ENCODE measurements around the gene PLSCR1.
"Not testable (repeated sequence)": the region's sequence is repeated elsewhere in the genome, so short reads cannot be mapped to it uniquely, and the experiment has no call there.

Gene PLSCR1

DNA sequence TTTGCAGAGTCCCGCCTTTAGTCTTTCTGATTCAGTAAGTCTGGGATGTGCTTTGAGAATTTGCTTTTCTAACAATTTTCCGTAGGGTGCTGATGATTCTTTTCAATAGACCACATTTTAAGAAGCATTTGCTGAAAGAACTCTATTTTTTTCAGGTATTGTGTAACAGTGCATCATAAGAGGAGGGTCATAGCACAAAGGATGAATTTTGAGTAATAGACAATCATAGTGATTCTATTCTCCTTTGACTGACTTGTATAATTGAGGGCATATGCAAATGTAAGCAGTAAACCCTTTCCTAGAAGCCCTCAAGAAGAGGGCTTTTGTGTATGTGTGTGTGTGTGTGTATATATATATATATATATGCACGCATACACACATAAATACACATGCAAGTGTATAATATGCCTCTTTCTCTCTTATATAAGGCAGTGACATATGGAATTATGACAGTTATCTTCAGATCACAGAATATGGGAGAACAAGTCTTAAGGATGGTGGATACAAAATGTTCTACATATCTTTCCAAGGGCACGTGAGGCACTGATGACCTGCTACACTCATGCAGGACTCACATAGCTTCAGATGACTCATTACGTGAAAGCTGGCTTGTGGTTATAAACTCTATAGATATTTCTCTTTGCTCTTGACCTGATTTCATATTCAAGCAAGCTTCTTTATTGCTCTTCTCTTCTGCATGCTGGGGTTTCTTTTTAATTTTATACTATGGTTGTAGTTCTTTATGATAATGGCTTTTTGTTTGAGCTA is 6.5 kb upstream of the PLSCR1 start:
- FAIRE-seq = peak; percentile 82
- DNase-seq (ENCODE audit: insufficient read length, low spot score) = peak; percentile 9

DNA sequence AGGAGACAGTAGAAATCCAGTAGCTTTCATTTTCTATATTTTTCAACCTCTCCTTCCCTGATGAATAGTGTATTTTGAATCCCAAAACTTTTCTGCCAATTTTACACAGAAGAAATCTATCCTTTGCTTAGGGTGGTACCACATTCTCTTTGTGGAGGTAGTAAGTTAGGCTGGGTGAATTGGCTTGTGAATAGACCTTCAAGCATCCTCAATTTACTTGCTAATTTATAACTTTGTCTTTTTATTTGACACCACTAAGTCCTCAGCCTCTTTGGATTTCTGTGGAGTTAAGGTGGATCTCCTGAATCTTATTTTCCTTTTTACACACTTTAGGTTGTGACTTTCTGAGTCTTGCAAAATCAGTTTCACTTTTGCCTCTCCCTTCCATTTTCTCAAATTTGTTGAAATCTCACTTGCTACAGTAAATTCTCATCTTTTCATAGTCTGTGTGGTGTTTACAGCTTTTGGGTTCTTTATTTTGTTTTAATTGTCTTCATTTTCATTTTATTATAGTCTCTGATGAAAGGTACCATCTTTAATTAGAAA is 5.7 kb upstream of the PLSCR1 start:
- DNase-seq (ENCODE audit: insufficient read length, low spot score) (no peak), FAIRE-seq (peak; percentile 18)

DNA sequence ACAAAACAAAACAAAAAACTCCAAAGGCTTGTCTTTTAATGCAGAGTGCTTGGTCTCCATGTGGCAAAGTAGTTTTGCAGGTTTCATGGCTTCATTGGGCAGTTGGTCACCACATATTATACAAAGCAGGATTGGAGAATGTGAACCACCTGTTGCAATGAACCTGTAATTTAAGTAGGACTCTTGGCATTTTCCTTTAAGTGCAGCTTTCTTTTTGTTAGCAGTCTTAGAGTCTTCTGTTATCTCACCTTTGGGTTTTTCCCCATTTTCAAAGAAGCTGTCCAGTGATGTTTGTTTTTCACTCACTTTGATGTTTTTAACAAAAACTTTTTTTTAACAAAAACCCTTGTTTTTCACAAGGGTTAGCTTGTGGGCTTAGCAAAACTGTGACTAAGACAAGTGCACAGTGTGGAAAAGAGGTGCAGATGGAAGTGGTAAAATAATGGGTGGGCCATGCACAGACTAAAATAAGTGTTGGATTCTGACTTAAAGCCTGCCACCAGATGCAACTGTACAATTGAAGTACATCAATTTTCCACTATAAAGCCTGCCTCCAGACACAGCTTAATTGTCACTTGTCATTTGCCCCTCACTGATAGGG is 2.9 kb upstream of the PLSCR1 start:
- FAIRE-seq (no peak), DNase-seq (ENCODE audit: insufficient read length, low spot score) (no peak)

DNA sequence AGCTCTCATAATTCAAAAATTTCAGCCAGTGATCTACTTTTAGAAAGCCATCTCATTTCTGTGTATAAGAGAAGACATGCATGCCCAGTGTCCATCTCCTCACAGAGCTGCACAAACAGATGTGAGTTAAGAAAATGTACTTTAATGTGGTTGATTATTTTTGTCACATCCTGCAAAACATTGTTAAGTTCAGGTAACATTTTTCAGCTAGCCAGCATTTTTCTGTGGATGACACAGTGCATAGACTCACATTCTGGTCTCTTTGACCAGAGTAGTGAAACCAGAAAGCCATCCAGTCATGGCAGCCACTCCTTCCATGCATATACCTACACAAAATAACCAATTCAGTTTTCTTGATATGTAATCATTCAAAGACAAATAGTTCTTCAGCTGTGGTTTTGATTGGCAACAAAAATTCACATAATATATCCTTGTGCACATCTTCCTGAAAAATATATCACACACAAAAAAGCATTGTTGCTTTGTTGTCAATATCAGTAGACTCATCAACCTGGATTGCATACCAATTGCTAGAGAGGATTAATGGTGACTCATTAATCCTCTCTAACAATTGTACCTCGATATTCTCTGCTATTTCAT is 2.1 kb upstream of the PLSCR1 start:
- no peak for FAIRE-seq
- no peak for DNase-seq (ENCODE audit: insufficient read length, low spot score)

- FAIRE-seq = no peak
- DNase-seq (ENCODE audit: insufficient read length, low spot score) = no peak
Observed at GRCh38 chr3:146544929-146545528, 622 bp upstream of the PLSCR1 start.

DNA sequence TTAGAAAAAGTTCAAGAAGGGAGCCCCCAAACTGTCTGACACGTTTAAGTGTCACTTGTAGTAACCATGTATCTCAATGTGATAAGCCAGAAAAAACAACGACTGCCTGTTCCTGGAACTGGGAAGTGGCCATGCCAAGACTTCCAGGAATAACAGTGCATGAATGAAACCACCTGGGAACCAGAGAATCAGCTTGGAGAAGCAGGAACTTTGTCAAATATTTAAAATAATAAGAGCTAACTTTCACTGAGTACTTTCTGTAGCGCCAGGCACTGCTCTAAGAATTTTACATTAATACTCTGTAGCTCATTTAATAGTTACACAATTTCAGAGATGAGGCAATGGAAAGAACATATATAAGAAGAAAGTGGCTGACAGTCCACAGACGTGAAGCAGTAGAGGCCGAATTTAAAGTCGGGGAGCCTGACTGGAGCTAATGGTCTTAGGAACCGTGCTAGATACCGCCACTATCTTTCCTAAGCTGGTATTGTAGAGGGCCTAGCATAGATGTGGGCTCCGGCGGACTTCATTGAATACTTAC is 876 bp downstream of the PLSCR1 start:
- no peak for DNase-seq (ENCODE audit: insufficient read length, low spot score)
- no peak for FAIRE-seq

DNA sequence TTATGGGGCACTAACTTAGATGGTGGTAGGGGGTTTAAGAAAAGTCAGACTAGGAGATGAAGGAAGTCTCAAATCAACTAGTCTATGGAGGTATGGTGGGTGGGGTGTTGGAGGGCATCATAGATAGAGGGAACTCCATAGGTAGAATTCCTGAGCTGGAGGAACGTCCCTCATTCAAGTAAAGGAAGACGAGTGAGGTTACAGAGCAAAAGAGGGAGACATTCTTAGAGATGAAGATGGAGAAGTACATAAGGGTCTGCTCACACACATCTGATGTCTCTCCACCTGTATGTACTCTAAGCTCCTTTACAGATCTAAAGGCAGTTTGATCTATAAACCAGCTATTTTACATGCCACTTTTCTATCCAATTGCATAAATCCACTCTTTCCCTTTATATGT is 1.4 kb downstream of the PLSCR1 start:
- DNase-seq (ENCODE audit: insufficient read length, low spot score) = no peak
- FAIRE-seq = no peak

DNA sequence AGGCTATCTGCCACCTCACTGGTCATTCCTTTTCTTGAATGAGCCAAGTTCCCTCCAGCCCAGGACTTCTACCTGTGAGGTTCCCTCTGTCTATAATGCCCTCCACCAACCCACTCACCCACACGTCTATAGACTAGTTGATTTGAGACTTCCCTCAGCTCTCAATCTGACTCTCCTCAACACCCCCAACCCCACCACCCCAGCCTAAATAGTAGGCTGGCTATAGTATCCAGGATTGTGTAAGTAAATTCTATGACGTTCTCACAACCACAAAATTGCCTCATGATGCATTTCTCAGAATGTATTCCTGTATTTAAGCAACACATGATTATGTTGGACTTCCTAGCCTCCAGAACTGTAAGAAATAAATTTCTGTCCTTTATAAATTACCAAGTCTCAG is 2.2 kb downstream of the PLSCR1 start:
- DNase-seq (ENCODE audit: insufficient read length, low spot score) (no peak), FAIRE-seq (no peak)

DNA sequence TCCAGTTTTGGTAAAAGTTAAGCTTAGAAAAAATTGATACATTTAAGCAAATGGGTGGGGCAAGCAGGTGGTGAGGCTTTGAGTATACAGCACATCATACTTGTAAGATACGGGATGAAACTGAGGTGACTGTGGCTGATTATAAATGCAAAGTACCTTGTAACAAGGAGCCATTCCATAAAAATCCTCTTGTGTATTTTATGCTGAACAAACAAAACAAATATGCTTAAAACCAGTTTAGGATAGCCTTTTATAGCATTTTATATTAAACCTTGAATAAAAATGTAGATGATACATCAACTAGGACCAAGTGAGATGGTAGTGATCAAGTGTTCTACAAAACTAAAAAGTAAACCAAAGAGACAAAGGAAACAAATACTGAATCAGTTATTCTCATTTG is 3.4 kb downstream of the PLSCR1 start:
- FAIRE-seq (no peak), DNase-seq (ENCODE audit: insufficient read length, low spot score) (no peak)

- FAIRE-seq (peak; percentile 39), DNase-seq (ENCODE audit: insufficient read length, low spot score) (no peak)
Observed at GRCh38 chr3:146540236-146540635, 4.2 kb downstream of the PLSCR1 start.

GRCh38 chr3:146539315-146539714 is 5.1 kb downstream of the PLSCR1 start:
- DNase-seq (ENCODE audit: insufficient read length, low spot score) = no peak
- no peak for FAIRE-seq

GRCh38 chr3:146537603-146538002 is 6.8 kb downstream of the PLSCR1 start:
- DNase-seq (ENCODE audit: insufficient read length, low spot score) = no peak
- FAIRE-seq = no peak

- DNase-seq (ENCODE audit: insufficient read length, low spot score) (no peak), FAIRE-seq (no peak)
Observed at GRCh38 chr3:146536681-146537080, 7.7 kb downstream of the PLSCR1 start.

DNA sequence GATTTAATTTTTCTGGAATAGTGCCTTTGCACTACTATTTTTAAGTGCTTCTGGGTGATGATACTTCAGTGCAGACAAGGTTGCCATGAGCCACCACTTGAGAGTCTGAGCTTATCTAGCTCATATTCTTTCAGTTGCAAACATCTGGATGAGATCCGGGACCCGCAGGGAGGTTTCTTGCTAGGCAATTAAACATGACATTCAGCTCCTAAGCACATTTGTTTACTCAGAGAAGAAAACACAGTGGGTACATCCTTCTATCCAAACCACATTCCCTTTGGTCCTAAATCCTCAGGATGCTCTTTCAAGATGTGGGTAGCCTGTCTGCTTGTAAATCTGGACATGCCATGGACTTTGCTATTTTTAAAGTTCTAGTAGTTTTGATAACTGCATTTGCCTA is 12.0 kb downstream of the PLSCR1 start:
- FAIRE-seq (no peak), DNase-seq (ENCODE audit: insufficient read length, low spot score) (no peak)

GRCh38 chr3:146530609-146531008 is 13.8 kb downstream of the PLSCR1 start:
- FAIRE-seq = no peak
- no peak for DNase-seq (ENCODE audit: insufficient read length, low spot score)

GRCh38 chr3:146529021-146529420 is 15.4 kb downstream of the PLSCR1 start:
- FAIRE-seq = no peak
- no peak for DNase-seq (ENCODE audit: insufficient read length, low spot score)

DNA sequence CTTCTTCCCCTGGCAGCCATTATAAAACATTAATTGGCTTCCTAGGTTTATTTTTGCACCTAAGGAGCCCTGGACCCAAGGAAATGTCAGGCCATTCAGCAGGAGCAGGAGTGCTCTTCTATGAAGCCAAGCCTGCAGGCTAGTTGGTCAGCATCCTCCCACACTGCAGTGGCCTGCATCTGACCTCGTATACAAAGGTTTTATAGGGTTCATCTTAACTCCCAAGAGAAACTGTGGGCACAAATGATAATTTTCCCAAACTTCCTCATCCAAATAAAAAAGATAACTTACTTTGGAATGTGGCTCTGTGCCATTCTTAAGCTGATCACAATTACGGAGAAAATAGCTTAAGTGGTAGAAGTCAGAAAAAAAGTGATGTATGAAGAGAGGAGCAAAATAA is 19.4 kb downstream of the PLSCR1 start:
- DNase-seq (ENCODE audit: insufficient read length, low spot score) (no peak), FAIRE-seq (no peak)

DNA sequence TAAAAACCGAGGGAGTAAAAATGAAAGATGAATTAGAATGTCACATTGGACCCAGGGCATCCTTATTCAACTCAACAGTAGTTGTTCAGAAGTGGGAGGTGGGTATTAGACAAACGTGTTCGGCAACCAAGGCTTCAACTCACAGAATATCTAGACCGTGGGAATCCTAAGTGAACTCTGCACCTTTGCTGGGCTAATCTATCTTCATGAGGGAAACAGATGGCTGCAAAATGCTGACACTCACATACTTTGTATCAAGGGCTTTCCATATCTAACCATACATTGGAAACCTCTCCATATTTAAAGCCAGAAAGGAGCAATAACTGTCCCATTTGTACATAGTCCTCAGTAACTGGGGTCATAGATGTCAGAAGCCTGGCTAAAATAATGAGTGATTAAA is 20.9 kb downstream of the PLSCR1 start:
- DNase-seq (ENCODE audit: insufficient read length, low spot score) = no peak
- FAIRE-seq = no peak

- DNase-seq (ENCODE audit: insufficient read length, low spot score); FAIRE-seq: not testable (repeated sequence)
Observed at GRCh38 chr3:146522174-146523158, 21.9 kb downstream of the PLSCR1 start.

DNA sequence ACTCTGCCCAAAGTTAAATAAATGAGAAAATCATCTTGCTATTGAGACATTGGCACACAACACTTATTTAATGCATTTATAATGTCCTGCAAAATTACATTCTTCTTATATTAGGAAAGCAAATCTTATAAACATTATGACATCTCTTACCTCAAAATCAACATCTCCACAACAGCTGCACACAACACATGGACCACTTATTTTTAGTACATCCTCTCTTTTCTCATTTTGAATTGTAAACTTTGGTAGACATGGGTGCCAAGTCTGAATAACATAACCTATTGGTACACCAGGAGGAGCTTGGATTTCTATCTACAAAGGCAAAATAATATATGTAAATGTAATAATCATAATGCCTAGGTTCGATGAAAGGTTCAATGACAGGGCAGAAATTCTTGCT is 23.0 kb downstream of the PLSCR1 start:
- FAIRE-seq (peak; percentile 18), DNase-seq (ENCODE audit: insufficient read length, low spot score) (no peak)

Measured in GM19239 (cell line).